ENCODE measurements around the gene CNR2.
A peak's percentile ranks its signal among the peaks of the same experiment; 100 is the strongest.
"Not testable (repeated sequence)": the region's sequence is repeated elsewhere in the genome, so short reads cannot be mapped to it uniquely, and the experiment has no call there.

The CNR2 gene

DNA sequence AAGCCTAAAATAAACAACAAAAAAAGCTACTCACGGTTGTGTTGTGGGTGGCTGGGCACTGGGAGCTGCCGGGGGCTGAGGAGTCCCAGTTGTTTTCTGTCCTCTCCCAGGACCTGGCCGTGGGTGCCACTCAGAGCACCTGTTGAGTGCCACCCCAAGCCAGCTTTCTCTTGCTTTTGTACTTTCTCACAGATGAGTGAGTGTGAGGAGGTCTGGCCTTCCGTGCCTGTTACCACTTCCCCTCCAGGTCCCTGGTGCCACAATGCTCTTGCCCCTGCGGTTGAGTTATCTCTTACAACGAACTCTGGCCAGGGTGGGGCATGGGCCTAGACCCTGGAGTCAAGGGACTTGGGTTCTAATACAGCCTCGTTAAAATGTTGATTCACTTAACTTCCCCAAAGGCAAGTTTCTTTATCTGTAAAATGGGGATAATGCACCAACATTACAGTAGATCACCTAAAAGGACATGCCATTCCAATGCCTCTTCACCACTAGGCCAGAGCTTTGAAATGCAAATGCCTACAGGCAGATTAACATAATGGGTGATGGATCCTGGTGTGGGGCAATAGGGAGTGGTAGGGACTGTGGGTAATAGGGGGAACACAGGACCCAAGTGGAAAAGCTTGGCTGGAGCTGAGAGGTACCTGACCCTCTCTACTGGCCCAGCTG is at the start of gene CNR2:
Gene CNR2, minus strand, starts transcription at position 151 of the 669 bp plus-strand sequence. CDS start 37,745 bp downstream, outside the sequence.
- no peak for DNase-seq (ENCODE audit: low read depth in 2 of 2)

DNA sequence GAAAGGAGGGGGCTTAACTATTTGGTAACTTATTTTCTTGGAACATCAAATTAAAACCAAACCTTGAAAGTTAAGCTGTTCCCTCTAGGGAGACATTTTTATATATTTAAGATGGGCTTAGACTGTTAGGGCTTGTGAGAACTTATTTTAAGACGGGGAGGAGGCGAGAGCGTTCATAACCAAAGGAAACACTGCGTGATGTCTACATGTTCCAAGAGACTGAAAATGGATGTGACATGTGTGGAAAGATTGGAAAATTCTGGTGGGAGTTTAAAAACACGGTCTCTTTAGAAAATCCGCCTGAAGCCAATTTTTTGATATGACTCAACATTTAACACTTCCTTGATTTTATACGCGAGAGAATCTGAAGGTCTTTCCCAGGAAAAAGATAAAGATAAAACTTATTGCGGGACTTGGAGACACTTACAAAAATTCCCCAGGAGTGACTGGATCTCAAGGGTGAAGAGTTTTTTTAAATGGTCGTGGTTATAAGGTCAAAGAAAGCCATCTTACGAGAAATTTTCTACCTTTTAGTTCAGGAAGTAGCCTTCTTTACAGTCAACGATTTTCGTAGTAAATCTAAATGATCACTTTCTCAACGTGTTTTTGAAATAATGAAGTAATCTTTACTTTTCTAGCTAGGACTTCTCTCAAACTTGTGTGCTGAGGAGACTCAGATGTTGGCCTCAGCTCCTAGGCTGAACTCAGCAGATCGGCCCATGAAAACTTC is 47.3 kb upstream of the CNR2 start:
- DNase-seq (ENCODE audit: low read depth in 2 of 2) = no peak

DNA sequence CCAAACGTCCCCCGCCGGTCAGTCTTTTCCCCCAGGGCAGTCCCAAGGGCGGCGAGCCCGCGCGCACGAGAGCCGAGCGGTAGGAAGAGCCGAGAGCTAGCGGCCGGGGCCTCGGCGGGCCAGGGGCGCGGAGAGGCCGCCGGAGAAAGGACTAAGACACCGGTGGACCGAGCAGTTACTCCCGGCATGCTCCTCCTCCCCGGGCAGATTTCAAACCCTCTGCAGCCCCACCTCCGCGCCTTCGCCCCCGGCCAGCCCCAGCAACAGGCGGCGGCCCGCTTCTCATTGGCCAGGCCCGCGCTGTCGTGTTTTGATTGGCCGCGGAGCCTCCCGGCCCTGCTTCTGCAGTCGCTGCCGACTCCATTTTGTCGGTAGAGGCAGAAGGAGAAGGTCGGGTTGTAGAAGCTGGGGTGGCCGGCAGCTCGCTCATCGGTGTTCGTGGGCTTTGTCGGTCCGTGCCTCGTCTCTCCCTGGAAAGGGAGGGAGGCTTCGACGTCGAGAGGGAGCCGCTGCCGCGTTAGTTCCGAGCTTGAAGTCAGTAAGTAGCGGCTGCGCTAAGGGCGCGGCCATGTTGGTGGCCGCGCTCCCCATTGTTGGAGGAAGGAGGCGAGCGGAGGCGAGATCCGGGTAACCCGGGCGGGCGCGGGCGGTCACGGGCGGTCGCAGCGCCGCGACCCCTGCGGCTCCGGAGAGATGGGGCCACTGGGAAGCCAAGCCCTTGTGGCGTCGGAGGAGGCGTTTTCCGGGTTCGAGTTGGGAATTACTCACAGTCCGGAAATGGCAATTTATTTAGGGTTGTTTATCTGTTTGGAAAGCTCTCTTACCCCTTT is 46.5 kb upstream of the CNR2 start, which contains the start of gene PNRC2:
Gene PNRC2, plus strand, starts transcription at position 368 of the 830 bp plus-strand sequence. CDS start 1,630 bp downstream, outside the sequence.
- peak; percentile 94 for DNase-seq (ENCODE audit: low read depth in 2 of 2)

DNA sequence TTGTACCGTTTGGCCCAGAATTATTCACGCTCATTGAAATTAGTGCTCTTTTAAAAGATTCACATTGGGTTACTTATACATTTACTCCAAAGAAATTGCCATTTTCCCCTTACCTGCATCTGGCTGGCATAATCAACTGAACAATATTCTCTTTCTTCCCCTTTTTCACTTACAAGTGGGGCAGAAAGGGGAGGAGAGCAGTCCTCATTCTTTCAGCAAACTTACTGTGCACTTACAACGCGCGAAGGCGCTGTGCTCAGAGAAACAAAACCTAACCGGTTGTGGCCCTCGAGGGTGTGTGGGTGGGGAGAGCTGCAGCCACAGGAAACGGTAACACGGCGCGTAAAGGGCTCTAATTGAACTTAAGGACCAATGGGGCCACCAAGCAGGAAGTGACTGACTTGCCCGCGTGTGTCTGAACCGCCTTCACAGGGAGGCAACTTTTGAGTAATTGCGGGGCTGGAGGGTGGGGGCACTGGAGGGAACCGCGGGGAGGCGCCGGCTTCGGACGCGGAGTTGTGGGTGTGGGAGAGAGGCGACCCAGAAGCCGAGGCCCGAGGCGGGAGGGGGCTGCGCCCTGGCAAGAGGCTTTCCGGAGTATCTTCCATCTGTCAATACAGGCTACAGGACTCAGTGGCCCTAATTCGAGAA is 45.8 kb upstream of the CNR2 start:
- DNase-seq (ENCODE audit: low read depth in 2 of 2) = peak; percentile 83 to 89

DNA sequence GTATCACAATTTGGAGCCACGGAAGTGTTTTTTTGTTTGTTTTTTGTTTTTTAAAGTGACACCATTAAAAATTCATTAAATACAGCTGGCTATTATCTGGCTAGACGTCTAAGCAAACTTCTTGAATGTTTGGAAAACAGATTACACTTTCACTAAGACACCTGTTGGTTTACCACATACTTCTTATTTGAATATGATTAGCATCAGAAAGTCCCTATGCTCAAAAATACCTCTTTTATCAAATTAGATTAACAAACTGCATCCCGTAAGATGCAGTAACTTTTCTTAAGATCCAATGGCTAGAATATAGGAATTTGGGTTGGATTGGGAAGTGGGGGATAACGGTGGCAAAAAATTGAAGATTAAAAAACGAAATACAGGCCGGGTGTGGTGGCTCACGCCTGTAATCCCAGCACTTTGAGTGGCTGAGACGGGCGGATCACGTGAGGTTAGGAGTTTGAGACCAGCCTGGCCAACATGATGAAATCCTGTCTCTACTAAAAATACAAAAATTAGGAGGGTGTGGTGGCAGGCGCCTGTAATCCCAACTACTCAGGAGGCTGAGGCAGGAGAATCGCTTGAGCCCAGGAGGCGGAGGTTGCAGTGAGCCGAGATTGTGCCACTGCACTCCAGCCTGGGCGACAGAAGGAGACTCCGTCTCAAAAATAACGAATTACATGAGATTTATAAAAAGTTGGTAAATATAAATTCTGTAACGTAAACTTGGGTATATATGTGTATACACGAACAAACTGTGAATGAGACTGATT is 45.1 kb upstream of the CNR2 start:
- not testable (repeated sequence) for DNase-seq (ENCODE audit: low read depth in 2 of 2)

DNA sequence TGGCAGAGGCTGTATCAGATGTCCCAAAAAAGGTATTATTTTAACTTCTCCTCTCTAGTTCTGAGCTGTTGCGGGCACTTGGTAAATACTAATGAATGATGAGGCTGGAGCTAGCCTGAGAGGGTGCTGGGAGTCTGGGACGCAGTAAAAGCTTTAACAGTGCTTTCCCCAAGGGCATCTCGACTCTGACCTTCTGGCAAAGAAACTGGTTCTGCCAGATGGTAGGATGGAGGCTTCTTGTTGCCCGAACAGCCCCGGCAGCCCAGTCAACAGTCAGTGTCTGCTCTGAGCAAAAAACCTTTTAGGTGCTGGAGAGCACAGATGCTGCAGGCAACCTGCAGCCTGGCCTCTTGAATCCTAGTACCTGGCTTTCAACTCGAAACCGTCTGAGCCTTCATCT is 43.9 kb upstream of the CNR2 start:
- no peak for DNase-seq (ENCODE audit: low read depth in 2 of 2)

DNA sequence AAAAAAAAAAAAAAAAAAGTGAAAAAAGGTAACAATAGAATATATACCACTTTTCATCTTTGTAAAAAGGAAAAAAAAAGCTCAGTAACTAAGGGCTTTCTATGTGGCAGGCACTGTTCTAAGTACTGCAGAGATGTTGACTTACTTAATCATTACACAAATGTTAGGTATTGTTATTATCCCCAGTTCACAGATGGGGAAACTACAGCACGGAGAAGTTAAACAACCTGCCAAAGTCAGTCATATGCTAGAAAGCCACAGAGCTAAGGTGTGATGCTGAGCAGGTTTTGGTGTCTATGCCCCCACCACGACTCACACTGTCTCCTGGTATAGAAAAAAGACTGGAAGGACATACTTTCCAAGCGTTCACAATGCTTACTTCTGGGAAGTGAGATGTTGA is 39.9 kb upstream of the CNR2 start:
- no peak for DNase-seq (ENCODE audit: low read depth in 2 of 2)

DNA sequence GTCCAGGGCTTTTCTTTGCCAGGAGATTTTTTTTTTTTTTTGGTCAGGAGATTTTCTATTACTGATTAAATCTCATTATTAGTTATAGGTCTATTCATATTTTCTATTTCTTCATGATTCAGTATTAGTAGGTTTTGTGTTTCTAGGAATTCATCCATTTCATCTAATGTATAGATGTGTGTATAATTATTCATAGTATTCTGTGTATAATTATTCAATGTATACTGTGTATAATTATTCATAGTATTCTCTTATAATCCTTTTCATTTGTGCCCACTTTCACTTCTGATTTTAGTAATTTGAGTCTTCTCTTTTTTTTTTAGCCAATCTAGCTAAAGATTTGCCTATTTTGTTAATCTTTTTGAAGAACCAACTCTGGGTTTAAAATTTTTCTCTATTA is 34.2 kb upstream of the CNR2 start:
- DNase-seq (ENCODE audit: low read depth in 2 of 2) = no peak

DNA sequence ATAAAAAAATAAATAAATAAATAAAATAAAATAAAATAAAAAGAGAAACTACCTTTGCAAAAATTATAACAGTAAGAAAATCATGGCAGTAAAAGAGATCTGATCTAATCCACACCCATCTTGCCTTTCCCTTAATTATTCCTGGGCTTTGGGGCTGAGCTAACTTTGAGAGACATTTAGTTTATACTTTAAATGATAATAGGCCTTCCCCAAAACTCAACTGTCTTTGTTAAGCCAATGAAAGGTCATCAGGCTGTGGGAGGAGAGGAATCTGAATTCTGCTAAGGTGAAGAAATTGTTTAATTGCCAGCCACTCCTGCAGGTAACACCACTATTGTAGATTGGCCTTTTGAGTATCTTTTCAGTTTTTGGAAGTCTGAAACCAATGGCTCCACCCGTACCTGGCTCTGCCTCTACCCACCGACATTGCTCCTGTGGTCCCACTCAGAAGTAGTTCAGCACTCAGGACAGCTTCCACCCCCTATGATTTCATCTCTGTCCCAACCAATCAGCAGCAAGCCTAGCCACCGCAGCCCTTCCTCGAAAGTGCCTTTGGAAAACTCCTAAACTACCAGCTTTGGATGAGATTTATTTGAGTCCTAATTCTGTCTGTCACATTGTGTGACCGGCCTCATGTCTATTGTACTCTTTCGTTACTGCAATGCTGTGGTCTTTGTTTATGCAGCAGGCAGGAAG is 23.5 kb upstream of the CNR2 start:
- DNase-seq (ENCODE audit: low read depth in 2 of 2) = no peak

DNA sequence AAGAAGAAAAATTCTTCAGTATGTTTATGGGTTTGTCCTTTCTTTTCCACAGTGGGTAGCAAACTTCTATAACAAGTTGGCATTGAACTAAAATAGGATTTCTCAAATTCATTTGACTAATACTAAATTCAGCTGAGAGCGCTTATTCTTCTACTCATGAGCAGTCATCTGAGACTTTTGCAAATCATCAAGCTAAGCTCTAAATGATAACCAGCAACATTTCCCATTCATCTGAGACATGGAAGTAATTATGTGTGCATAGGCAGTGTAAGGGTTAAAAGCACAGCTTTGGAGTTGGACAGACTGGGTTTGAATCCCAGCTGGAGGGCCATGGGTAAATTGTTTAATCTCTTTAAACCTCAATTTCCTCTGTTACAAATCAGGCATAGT is 18.3 kb upstream of the CNR2 start:
- DNase-seq (ENCODE audit: low read depth in 2 of 2) = no peak

DNA sequence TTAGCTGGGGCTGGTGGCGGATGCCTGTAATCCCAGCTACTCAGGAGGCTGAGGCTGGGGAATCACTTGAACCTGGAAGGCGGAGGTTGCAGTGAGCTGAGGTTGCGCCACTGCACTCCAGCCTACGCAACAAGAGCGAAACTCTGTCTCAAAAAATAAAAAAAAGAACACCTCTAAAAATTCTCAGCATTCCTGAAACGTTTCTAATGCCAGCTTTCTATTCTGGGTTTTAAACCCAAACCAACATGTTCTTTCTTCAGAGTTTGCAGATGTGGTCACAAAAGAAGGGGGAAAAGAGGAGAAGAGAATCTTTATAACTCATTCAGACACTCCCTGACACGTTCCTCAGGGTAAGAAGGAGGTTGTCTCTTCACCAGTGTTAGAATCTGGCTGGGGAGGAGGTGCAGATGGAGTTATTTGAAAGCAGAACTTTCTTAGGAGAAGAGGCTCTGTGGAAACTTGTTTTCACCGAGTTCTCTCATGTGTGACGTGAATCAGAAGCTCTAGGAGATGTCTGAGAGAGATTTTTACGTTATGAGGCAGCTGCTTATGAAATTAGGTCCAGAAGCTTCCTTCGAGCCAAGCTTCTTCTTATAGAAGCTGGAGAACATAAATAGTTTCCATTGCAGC is 17.8 kb upstream of the CNR2 start:
- DNase-seq (ENCODE audit: low read depth in 2 of 2) = no peak

DNA sequence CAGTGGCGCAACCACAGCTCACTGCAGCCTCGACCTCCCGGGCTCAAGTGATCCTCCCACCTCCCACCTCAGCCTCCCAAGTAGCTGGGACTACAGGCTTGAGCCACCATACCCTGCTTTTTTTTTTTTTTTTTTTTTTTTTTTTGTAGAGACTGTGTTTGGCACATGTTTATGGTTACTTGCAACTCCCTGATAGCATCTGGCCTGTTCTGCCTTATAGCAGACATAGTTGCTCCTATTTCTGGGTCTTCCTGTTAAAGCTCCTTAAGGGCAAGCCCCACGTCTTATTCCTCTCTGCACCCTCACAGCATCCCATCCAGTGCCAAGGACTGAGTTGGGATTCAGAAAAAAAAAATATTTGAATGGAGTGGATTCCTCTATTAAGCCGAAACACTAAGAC is 17.1 kb upstream of the CNR2 start:
- DNase-seq (ENCODE audit: low read depth in 2 of 2) = no peak

DNA sequence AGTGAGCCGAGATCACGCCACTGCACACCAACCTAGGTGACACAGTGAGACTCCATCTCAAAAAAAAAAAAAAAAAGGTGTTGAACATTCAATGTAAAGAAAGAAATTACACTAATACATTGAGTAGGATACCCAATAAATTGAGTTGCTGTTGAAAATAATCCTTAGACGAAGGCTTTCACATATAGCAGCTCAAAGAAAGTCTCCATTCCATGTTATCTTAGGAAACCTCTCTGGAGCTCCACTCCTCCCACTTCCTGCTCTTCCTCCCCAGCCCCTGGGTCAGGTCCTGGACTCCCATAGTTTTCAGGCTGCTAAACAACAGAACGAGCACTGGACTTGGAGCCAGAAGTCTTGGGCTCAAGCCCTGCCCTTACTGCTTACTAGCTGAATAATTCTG is 15.6 kb upstream of the CNR2 start:
- DNase-seq (ENCODE audit: low read depth in 2 of 2) = no peak

DNA sequence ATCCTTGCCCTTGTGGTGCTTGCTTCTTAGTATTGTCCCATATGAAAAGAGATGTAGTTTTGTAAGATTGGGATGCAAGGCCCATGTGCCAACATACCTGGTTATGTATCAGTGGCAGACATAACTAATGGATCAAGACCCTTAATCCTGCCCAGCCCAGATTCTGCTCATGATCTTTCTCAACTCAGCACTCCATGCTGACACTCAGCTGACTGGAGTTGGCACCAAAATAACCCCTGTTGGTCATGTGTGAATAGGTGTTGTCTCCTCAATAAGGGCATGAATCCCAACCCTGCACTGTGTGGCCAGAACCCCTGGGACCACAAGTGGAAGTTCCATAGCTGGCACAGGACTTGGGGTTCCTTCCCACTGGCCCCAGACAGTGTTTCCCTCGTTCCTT is 13.9 kb upstream of the CNR2 start:
- DNase-seq (ENCODE audit: low read depth in 2 of 2) = no peak

DNA sequence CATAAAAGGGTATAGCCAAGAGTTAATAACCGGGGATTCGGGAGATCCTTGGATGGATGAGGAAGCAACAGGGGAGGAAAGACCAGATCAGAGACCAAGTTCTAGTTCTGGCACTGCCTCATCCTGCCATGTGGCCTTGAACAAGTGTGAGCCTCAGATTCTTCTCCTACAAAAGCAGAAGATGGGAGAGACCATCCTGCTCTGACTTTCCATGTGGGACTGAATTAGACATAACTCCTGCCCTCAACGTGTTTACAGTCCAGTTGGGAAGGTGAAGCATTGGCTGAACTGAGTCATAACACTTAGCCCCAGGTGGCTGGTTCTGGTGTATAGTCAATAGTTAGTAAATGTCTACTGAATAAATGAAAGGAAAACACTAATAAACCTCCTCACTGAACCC is 12.1 kb upstream of the CNR2 start:
- DNase-seq (ENCODE audit: low read depth in 2 of 2) = no peak

DNA sequence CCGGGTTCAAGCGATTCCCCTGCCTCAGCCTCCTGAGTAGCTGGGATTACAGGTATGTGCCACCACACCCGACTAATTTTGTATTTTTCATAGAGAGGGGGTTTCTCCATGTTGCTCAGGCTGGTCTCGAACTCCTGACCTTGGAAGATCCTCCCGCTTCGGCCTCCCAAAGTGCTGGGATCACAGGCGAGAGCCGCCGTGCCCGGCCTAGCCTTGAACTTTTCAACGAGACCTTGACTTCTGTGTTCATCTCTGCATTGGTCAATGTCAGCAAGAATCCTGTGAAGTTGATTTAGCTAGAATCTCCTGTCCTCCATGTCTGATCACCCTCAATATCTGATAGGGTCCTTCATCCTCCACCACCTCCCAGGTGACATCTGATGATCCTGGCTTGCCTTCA is 11.4 kb upstream of the CNR2 start:
- DNase-seq (ENCODE audit: low read depth in 2 of 2) = no peak

DNA sequence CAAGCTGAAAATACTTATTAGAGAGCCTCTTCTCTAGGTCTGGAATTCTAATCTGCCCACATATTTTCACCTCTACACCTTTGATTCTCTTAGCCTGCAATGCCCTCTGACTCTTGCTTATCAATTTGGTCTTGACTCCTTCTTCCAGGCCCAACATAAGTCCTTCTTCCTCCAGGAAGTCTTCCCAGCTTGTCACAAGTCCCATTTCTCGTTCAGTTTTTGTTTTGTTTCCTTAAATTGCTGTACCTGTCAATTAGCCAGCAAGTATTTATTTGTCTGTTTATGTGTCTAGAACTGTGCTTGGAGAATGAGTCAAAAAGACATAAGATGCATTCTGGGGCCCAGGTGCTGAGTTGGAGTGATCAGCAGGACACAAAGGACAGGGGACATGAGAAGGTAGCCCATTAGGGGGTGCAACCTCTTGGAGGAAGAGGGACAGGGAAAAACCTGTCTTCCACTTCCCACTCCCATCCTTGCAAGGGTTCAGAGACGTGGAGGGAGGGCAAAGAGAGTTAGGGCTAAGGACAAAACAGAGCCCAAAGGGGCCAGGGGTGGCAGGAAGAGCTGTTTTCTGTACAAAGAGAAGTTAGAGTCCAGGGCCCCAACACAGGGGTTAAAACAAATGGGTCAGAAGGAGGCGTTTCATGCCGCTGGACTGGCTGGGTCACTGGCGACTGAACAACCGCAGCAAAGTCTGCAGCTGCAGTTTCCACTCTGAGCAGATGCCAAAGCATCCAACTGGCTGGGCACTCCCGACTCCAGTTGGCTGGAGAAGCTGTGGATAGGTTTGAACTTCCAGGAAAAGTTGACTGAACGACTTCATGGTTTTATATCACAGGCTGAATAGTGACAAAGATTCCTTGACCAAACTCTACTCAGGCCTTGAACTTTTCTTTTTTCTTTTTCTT is 10.7 kb upstream of the CNR2 start:
- DNase-seq (ENCODE audit: low read depth in 2 of 2) = no peak

DNA sequence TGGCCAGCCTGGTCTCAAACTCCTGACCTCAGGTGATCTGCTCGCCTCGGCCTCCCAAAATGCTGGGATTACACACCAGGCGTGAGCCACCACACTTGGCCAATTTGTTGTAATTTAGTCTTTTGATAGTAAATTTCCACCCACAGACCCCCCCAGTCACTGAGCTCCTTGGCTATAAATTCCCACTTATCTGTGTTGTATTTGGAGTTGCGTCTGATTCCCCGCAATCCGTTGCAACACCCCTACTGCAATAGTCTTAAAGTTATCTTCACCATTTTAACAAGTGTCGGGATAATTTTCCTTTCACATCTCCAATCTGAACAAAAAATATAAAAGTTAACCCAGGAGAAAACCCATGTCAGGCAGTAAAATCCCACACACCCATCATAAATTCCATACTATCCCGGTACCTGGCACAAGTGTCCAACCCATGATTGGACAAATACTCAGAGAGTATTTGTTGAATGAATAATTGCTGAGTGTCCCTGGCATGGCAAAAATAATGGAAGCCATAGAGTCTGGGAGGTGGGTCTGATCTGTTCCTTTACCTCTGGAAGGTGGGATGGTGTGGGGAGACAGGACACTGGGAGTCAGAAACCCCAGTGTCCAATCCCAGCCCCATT is 9.3 kb upstream of the CNR2 start:
- no peak for DNase-seq (ENCODE audit: low read depth in 2 of 2)
